Effector CD8-positive, alpha-beta T cell (primary cell): ENCODE data around the gene CXCL3.
"Not testable (repeated sequence)": the region's sequence is repeated elsewhere in the genome, so short reads cannot be mapped to it uniquely, and the experiment has no call there.

ENCODE experiments used
- DNase-seq: peaks from one replicate; lab custom pipeline; 2025; lab: John Stamatoyannopoulos, UW
- total RNA-seq, 4 experiments: gene quantifications; one replicate each; lab custom pipeline; 2026; lab: John Stamatoyannopoulos, UW

CXCL3 gene
- total RNA-seq = 0 reads per million in 4 experiments

DNA sequence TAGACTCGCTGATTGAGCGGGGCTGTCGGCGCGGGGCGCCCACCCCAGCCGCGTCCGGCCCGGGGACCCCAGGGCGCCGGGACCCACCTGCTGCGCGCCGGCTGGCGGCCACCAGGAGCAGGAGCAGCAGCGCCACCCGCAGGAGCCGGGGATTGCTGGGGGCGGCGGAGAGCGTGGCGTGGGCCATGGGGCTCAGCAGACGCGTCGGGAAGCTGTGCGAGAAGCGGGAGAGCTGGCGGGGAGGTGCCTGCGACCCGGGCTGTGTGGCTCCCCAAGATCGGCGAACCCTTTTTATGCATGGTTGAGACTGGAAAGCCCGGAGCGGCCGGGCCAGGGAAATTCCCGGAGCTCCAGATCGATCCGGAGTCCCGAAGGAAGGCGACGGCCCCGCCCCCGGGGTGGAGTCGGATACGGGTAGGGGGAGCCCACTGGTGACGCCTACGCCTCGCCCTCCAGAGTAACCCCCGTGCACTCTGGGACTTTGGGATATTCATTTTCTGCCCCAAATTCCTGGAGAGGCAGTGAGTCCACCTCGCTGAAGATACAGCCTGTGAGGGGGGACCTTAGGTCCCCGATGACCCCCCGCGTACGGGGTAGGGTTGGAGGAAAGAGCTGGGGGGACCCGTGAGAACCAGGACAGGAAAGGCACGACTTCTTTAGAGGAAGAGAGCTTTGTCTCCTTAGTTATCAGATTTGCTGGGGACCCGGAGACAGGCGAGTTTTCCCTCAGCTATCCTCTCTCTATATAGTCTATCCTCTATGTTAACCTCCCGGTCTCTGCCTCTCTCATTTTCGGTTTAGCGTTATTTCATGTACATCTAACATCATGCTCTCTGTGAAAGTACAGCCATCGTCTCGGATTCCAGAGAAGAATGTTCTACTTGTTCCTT lies at the start of gene CXCL3:
CXCL3 (minus strand) TSS at position 265 of the 890 bp plus-strand sequence; CDS start at position 187, 78 bp downstream.
- DNase-seq = peak; percentile 22

DNA sequence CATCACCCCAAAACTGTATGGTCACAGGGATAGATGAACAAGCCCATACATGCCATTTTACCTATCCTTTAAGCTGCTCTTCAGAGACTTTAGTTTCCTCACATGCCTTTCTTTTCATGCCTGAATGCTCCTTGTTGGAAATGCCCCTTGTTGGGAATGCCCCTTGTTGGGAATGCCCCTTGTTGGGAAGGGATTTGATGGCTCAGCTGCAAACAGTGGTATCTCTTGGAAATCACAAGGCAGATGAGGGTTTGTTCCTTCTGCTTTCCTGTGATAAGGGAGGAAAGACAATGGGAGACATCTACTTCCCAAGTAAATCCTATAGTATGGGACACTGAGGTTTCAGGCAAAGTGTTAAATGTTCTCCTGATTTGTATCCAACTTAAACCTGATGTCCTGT lies 49.0 kb upstream of the CXCL3 start:
- DNase-seq = no peak

DNA sequence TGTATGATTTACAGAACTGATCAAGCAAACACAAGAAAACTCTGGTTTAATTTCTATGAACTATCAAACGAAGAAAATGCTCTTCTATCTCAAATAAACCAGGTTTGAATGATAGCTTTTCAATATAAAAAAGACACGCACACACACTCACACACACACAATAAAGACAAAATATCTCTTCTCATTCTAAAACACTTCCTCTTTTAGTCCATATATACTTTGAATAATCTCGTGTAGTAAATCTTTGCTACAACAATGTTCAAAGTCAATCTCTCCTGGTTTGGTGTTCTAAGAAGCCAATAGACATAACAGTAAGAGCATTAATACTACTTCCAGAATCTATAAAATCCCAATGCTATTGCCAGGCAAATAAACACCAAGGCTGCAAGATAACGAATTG lies 47.2 kb upstream of the CXCL3 start:
- DNase-seq = no peak

DNA sequence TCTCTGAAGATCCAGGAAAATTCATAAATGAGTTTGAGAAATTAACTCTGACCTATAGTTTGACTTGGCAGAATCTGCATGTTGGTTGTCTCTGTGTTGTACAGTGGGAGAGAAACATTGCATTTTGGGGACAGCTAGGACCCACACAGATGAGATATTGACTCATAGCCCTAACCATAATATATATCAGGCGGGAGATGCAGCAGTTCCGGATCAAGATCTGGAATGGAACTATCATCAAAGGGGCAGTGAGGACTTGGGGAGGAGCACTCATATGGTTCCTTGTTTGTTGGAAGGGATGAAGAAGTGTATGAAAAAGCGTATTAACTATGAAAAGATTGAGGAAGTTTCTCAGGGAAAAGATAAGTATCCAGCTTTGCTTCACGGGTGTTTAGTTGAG lies 46.5 kb upstream of the CXCL3 start:
- DNase-seq = no peak

DNA sequence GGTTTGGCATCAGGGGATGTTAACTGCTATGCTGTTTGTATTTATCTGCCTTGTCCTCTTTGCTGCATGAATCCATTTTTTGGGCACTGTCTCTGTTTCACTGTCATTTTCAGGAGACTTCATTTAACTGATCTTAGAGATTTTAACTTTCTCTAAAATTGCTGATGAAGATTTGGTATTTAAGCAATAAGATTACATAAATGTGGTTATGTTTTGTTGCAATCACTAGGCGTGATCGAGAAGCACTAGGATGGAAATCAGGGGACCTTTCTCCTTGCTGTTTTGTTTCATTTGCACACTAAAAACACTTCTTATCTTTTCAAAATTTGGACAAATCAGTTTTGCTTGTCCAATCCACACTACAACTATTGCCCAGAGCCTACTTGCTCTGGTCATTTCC lies 45.1 kb upstream of the CXCL3 start:
- DNase-seq = no peak

DNA sequence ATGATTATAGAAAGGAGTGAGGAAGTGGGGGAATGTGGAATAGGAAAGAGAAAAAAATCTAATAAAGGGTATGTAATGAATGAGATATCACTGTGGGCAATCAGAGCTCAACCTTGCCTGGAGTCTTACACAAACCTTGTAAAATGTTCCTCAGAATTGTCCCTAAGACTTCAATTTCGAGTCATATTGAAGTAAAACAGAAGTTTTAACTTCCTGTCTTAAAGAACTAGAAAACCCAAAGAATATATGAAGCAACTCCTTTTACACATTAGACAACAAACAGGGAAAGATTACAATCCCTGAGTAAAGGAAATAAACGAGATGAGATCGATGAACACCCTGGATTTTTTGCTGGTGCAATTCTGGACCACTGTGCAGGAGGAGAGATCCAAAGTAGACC lies 42.5 kb upstream of the CXCL3 start:
- no peak for DNase-seq

DNA sequence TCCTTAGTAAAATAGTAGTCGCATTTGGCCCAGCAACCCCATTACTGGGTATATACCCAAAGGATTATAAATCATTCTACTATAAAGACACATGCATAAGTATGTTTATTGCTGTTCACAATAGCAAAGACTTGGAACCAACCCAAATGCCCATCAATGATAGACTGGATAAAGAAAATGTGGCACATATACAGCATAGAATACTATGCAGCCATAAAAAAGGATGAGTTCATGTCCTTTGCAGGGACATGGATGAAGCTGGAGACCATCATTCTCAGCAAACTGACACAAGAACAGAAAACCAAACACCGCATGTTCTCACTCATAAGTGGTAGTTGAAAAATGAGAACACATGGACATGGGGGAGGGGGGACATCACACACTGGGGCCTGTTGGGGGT lies 41.9 kb upstream of the CXCL3 start:
- DNase-seq = not testable (repeated sequence)

DNA sequence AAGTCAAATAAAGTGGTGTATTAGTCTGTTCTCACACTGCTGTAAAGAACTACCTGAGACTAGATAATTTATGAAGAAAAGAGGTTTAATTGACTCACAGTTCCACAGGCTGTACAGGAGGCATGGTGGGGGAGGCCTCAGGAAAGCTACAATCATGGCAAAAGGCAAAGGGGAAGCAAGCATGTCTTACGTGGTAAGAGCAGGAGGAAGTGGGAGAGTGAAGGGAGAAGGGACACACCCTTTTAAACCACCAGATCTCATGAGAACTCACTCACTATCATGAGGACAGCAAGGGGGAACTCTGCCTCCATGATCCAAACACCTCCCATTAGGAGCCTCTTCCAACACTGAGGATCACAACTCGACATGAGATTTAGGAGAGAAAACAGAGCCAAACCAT lies 40.5 kb upstream of the CXCL3 start:
- not testable (repeated sequence) for DNase-seq

DNA sequence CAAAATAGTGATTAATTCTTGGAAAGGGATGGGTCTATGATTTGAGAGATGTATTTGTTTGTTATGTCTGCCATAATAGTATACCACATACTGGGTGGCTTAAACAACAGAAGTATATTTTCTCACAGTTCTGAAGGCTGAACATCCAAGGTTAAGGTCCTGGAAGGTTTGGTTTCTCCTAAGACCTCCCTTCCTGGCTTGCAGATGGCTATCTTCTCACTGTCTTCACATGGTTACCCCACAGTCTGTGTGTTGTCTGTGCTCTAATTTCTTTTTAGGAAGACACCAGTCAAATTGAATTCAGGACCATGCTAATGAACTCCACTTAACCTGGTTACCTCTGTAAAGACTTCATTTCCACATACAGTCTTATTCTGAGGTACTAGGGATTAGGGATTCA lies 34.9 kb upstream of the CXCL3 start:
- no peak for DNase-seq

DNA sequence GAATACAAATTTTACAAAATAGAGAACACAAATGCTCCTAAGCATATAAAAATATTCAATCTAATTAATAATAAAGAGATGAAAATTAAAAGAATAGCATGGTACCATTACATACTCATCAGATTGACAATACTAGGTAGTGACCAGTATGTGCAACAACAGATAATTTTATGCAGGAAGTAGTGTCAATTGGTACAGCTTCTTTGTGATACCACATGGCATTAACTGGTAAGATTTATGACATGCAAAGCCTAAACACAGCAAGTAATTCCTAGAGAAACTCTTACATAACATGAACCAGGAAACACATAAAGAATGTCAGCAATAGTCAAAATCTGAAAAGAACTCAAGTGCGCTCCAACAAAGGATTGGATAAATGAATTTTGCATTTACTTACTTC lies 34.2 kb upstream of the CXCL3 start:
- DNase-seq = no peak

DNA sequence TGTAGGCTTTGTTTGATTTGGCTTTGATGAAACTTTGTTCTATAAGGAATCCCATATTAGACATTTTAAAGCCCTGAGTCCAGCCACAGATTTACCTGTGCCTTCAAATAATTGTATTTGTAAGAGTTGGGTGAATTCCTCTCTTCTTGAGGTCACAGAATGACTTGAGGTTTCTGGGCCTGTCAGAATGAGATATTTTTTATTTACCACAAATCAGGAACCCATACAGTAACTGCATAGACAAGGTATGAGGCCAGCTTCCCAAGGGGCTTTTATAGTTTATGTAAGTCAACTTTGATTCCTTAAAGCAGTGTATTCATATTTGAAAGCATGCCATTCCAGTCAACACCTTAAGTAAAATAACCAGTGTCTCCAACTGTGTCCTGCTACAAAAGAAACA lies 29.1 kb upstream of the CXCL3 start:
- DNase-seq = no peak

DNA sequence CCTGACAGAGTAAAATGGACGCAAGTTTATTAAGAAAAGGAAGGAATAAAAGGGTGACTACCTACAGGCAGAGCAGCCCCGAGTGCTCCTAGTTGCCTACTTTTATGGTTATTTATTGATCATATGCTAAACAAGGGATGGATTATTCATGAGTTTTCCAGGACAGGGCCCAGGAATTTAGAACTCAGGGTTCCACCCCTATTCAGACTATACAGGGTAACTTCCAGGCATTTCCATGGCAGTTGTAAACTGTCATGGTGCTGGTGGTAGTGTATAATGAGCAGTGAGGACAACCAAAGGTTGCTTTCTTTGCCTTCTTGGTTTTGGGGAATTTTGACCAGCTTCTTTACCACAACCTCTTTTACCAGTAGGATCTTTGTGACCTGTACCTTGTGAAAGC lies 27.7 kb upstream of the CXCL3 start:
- no peak for DNase-seq

DNA sequence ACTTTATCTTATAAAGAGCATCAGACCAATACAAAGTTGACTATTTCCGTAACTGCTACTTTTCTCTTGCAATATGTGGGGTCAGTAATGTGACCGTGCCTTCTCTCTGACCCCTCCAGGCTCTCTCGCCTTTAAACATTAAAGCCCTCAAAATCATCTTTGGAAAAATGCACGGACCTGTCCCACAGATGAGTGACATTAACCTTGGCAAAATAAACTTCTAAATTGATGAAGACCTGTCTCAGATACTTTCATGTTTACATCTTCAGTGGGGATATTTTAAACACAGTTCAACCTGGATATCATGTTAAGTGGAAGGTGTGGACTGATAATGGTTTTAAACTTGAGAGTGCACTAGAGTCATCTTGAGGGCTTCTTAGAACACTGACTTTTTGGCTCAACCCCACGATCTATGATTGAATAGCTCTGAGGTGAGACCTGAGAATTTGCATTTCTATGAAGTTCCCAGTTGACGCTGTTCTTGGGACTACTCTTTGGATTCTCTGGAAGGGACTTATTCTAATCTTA lies 26.7 kb upstream of the CXCL3 start:
- DNase-seq = no peak

DNA sequence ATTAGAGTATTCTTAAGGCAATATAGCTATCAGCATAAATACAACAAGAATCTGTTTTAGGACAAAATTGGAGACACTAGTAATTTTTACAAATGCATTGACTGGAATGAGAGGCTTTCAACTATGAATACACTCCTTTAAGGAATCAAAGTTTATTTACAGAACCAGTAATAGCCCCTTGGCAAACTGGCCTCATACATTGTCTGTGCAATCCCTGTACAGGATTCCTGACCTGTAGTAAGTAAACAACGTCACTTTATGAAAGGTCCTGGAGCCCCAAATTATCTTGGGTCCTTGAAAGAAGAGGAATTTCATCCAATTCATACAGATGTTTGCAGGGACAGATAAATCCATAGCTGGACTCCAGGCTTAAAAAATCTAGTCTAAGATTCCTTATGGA lies 25.4 kb upstream of the CXCL3 start:
- DNase-seq = no peak

DNA sequence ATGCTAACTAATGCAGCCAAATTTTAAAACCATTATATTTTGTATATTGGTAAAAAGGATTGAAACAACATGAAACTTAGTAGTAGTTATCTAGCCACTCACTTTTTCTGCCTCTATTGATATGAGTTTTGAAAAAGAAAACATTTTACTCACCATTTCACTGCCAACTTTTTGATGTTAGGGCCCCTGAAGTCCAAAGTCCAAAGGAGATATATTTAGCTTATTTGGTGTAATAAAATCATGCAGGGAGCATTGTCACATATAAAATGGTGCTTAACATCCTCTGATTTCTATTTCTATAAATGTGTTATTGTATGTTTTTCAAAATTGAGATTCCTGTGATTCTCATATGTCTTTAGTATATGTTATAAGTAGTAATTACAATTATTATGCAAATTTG lies 24.5 kb upstream of the CXCL3 start:
- DNase-seq = no peak

DNA sequence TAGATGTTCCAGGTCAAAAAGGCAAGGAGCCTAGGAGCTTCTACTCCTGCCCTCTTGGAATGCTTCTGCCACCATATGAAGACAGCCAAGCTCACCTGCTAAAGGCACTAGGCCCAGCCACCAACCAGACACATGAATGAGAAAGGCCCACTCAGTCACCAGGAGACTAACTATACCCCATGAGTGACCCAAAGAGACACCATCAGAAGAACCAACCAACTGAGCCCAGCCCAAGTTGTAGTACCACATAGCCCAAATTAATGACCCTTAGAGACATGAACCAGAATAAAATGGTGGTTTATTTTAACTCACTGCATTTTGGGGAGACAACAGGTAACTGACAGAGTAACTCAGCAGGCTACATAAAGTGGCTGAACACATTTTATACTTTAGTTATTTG lies 22.9 kb upstream of the CXCL3 start:
- DNase-seq = no peak

DNA sequence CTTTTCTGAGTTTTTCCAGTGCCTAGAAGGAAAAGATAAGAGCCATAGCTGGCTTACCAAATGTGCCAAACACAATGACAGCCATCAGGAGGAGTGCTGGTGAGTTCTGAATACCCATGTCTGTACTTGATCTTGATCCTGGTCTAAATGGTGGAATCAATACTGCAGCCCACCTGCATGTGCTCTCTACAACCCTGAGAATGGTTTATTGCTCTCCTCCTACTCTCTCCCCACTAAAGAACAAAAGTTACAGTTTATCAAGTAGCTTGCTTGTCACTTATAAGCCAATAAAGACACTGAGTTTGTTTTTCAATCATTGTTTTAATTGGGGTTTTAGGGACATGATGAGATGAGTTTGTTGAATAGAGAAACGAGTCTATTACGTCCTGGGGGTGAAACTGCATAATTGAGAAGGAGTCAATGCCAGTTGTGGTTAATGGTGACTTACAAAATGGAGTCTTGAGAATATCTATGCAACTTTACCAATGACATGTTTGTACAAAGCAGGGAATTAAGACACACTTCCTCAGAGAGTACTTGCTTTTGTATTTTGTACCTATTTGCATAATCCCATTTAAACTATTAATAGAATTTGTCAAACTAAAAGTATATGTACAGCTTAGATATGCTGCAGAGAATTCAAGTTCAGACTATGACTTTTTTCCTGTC lies 20.8 kb upstream of the CXCL3 start:
- no peak for DNase-seq

DNA sequence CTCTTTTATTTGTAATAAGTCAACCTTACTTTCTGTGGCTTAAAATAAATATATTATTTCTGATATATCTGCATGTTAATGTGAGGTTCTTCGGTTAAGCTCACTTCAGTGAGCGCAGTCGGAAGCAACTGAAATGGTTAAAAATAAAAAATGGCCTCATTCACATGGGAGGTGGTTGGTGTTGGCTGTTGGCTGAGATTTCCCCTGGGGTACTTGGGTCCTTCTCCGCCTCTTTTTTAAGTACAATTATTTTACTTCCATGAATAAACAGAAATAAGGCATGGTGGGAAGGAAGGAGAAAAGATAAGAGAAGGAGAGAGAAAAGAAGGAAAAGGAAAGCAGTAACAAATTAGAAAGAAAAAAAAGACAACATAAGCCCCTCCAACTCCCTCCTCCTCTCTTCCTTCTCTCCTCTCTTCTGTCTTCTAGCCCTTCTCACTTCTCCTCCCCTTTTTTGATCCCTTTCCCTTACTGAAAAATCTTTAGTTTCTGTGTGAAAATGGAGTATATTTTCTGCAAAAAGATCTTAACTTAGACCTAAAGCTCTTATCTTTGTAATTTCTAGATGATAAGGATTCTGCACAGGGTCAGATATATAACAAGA lies 19.7 kb upstream of the CXCL3 start:
- no peak for DNase-seq

DNA sequence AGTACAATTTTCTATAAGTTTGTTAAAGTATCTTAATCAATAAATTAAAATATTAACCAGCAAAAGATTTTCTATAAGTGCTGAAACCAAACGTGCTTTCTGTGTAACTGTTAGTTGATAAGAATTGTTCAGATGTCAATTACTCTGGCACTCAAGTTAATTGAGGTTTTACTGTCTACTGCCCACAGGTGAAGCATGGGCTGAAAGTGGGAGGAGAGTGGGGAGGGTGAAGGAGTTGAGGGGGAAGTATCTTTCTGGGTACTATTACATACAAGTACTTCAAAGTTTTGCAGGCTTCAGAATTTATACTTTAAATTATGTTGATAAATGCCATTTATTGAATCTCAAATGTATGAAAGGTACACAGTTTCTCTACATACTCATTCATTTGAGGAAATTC lies 19.1 kb upstream of the CXCL3 start:
- DNase-seq = no peak

DNA sequence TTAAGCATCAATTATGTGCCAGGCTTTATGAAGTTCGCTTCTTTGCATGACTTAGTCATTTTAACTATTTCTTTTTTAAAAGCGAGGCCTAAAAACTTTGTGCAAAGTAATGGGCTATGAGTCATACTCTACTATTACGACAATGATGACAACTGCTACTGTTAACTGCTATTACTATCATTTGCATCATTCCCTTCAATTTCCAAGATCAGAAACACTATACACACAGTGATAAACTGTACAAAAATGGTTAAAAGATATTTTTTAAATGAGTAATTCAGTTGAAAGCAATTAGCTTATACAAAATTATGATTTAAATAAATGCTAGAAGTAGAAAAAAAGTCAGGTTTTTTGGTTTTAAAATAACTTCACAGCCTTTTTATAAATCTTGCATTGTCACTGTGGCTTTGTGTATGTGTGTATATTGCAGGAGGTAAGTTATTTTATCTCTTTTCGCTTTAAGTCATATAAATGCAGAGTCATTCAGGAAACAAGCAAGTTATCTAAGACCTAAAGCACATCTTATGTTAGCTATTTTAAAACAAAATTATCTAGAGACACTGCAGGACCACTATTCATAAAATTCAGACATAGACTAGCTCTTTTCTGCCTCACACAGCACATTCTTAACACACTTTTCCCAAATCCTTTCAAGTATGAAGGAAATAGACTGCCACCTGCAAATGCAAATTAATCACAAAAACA lies 18.5 kb upstream of the CXCL3 start:
- no peak for DNase-seq

DNA sequence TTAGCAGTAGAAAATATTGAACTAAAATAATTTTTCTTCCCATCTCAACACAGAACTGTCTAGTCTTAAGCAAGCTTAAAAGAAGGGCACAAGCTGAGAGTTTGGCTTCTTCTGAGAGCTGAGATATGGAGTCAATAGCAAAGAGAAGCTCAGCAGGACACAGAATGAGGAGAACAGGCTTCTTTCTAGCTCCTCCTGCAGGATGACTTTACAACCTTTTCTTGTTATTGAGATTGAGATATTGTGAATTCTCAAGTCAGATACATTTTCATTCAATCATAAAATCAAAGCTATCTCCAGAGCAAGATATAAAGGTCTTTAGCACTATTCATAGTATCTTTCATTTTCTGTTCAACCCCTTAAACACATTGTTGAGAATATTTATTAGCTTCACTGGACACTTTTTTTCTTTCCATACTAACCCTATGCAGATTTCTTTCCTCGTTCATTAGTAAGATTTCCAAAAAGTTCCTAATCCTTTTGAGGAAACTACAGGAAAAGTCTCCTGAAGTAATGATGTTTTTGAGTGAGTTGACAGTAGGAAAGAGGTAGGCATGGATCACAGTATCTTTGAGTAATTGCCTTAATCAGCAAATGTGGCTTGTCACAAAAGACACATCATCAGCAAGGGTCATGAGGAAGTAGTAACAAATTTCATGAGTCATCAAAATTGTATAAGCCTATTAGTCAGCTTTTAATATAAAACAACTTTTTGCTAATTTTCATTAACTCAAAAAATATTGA lies 17.8 kb upstream of the CXCL3 start:
- DNase-seq = no peak
